ENCODE measurements around the gene INPP5J. TPM values are rescaled to one million over a fixed set of nuclear protein-coding genes. Genes with fewer than 3 reads are reported as not detected.

Gene INPP5J
- total RNA-seq, 1 experiment from 2014 or later = 14.4 TPM

GRCh38 chr22:31148488-31148887, 25.7 kb downstream of the INPP5J start:
- no peak overlapping the region for H3K27ac ChIP-seq (ENCODE audit: low read length)

DNA sequence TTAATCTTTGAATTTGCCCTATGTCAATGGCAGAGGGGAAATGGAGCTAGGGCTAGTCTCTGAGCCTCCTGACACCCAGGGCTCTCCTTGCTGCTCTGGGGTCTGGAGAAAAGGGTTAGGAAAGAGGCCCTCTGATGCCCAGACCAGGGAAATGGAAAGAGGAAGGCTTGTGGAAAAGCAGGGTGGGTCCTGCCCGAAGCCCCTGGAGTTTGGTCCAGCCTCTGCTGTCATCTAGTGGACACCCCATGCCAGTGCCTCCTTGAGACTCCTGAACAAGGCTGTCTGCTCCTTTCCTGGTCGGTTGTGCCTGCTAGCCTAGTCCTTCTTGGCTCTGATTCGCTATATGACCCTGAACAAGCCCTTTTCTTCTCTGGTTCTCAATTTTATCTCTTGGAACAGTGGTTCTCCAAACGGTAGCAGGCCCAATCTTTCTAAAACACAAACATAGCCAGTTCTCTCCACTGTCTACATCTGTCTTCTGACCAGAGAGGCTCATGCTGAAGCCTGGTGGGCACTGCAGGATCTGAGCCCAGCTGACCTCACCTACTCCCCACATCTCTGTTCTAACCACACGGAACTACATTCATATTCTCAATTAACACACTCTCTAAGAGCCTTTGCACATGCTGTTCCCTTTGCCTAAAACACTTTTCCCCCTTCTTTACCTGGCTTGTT, 26.3 kb downstream of the INPP5J start:
- Histone ChIP-seq H3K36me3 (ENCODE audit: insufficient read depth, low read length) (no peaks in the 10 kb centered on the region), H3K9me3 (ENCODE audit: low read length) (no peaks in the 10 kb centered on the region), H4K20me1 (ENCODE audit: insufficient read depth, low read depth, low read length) (no peaks in the 10 kb centered on the region), H3K27me3 (ENCODE audit: low read length) (no peaks in the 10 kb centered on the region), H3K9me2 (replicated peaks; ENCODE audit: insufficient read depth, low read length) (no peaks in the 10 kb centered on the region), H3K4me2 (ENCODE audit: low read depth, low read length, poor library complexity, severe bottlenecking) (no peak overlapping the region), H3K79me2 (ENCODE audit: low read length) (no peaks in the 10 kb centered on the region), H3K9ac (ENCODE audit: low read length) (no peak overlapping the region), H3K27ac (ENCODE audit: low read length) (no peak overlapping the region), H2AFZ (ENCODE audit: low read length) (peak overlapping the region; percentile 43; the same call in 1 of the 2 replicates), H3K4me1 (ENCODE audit: low read length) (no peaks in the 10 kb centered on the region), H3K4me3 (ENCODE audit: low read length) (no peak overlapping the region)
- peak; percentile 83 for DNase-seq

More at GRCh38 chr22:31148488-31148887, 25.7 kb downstream of the INPP5J start:
- H3K4me1 ChIP-seq (ENCODE audit: low read length) = no peaks in the 10 kb centered on the region
- H3K9me2 ChIP-seq (replicated peaks; ENCODE audit: insufficient read depth, low read length) = no peaks in the 10 kb centered on the region
- no peak overlapping the region for H3K4me2 ChIP-seq (ENCODE audit: low read depth, low read length, poor library complexity, severe bottlenecking)
- no peak overlapping the region for H3K9ac ChIP-seq (ENCODE audit: low read length)
- H3K36me3 ChIP-seq (ENCODE audit: insufficient read depth, low read length) = no peaks in the 10 kb centered on the region
- no peaks in the 10 kb centered on the region for H4K20me1 ChIP-seq (ENCODE audit: insufficient read depth, low read depth, low read length)
- H3K27me3 ChIP-seq (ENCODE audit: low read length) = no peaks in the 10 kb centered on the region
- peak overlapping the region; percentile 43; the same call in 1 of the 2 replicates for H2AFZ ChIP-seq (ENCODE audit: low read length)
- H3K9me3 ChIP-seq (ENCODE audit: low read length) = no peaks in the 10 kb centered on the region
- DNase-seq = no peak
- H3K4me3 ChIP-seq (ENCODE audit: low read length) = no peak overlapping the region
- no peaks in the 10 kb centered on the region for H3K79me2 ChIP-seq (ENCODE audit: low read length)

- Histone ChIP-seq H3K9ac (ENCODE audit: low read length) (no peak overlapping the region), H3K4me3 (ENCODE audit: low read length) (no peak overlapping the region), H3K27ac (ENCODE audit: low read length) (no peak overlapping the region), H3K9me2 (replicated peaks; ENCODE audit: insufficient read depth, low read length) (no peaks in the 10 kb centered on the region), H3K36me3 (ENCODE audit: insufficient read depth, low read length) (no peaks in the 10 kb centered on the region), H2AFZ (ENCODE audit: low read length) (no peak overlapping the region), H3K4me1 (ENCODE audit: low read length) (no peaks in the 10 kb centered on the region), H4K20me1 (ENCODE audit: insufficient read depth, low read depth, low read length) (no peaks in the 10 kb centered on the region), H3K9me3 (ENCODE audit: low read length) (no peaks in the 10 kb centered on the region), H3K4me2 (ENCODE audit: low read depth, low read length, poor library complexity, severe bottlenecking) (no peak overlapping the region), H3K79me2 (ENCODE audit: low read length) (no peaks in the 10 kb centered on the region), H3K27me3 (ENCODE audit: low read length) (no peaks in the 10 kb centered on the region)
- no peak for DNase-seq
These were observed 27.8 kb downstream of the INPP5J start for GRCh38 chr22:31150615-31151014.

GRCh38 chr22:31151872-31152271, 29.1 kb downstream of the INPP5J start:
- Histone ChIP-seq H3K4me2 (ENCODE audit: low read depth, low read length, poor library complexity, severe bottlenecking) (no peak overlapping the region), H3K4me1 (ENCODE audit: low read length) (no peaks in the 10 kb centered on the region), H3K9ac (ENCODE audit: low read length) (no peak overlapping the region), H3K4me3 (ENCODE audit: low read length) (no peak overlapping the region), H4K20me1 (ENCODE audit: insufficient read depth, low read depth, low read length) (no peaks in the 10 kb centered on the region), H3K79me2 (ENCODE audit: low read length) (no peaks in the 10 kb centered on the region), H3K27ac (ENCODE audit: low read length) (no peak overlapping the region), H2AFZ (ENCODE audit: low read length) (no peak overlapping the region), H3K9me2 (replicated peaks; ENCODE audit: insufficient read depth, low read length) (no peaks in the 10 kb centered on the region), H3K27me3 (ENCODE audit: low read length) (no peaks in the 10 kb centered on the region), H3K9me3 (ENCODE audit: low read length) (no peaks in the 10 kb centered on the region), H3K36me3 (ENCODE audit: insufficient read depth, low read length) (no peaks in the 10 kb centered on the region)
- DNase-seq = no peak

- H3K79me2 ChIP-seq (ENCODE audit: low read length) = no peaks in the 10 kb centered on the region
- no peaks in the 10 kb centered on the region for H4K20me1 ChIP-seq (ENCODE audit: insufficient read depth, low read depth, low read length)
- H3K9ac ChIP-seq (ENCODE audit: low read length) = no peak overlapping the region
- no peaks in the 10 kb centered on the region for H3K4me1 ChIP-seq (ENCODE audit: low read length)
- no peaks in the 10 kb centered on the region for H3K9me3 ChIP-seq (ENCODE audit: low read length)
- H3K4me2 ChIP-seq (ENCODE audit: low read depth, low read length, poor library complexity, severe bottlenecking) = no peak overlapping the region
- H3K27me3 ChIP-seq (ENCODE audit: low read length) = no peaks in the 10 kb centered on the region
- no peak for DNase-seq
- H3K4me3 ChIP-seq (ENCODE audit: low read length) = no peak overlapping the region
- no peaks in the 10 kb centered on the region for H3K36me3 ChIP-seq (ENCODE audit: insufficient read depth, low read length)
- H3K9me2 ChIP-seq (replicated peaks; ENCODE audit: insufficient read depth, low read length) = no peaks in the 10 kb centered on the region
- H2AFZ ChIP-seq (ENCODE audit: low read length) = no peak overlapping the region
- no peak overlapping the region for H3K27ac ChIP-seq (ENCODE audit: low read length)
These were observed 30.6 kb downstream of the INPP5J start for GRCh38 chr22:31153357-31153756.

DNA sequence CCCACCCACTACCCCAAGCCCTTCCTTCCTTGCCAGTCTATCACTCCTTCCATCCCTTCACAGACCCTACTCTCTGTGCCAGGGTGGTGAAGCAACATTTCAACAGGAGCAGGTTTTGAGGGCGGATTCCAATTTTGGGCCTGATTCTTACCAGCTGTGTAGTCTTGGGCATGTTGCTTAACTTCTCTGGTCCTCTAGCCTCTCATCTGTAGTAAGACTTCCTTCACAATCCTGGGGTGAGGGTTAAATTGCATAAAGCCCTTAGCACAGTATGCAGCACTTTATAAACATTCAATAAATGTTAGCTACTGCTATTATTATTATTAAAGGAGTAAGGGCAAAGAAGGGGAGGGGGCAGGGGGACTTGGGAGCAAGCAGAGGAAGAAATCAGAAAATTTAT, 32.2 kb downstream of the INPP5J start:
- H3K4me3 ChIP-seq (ENCODE audit: low read length) = no peak overlapping the region
- H3K9me2 ChIP-seq (replicated peaks; ENCODE audit: insufficient read depth, low read length) = no peaks in the 10 kb centered on the region
- no peaks in the 10 kb centered on the region for H3K27me3 ChIP-seq (ENCODE audit: low read length)
- H2AFZ ChIP-seq (ENCODE audit: low read length) = no peak overlapping the region
- no peaks in the 10 kb centered on the region for H4K20me1 ChIP-seq (ENCODE audit: insufficient read depth, low read depth, low read length)
- no peaks in the 10 kb centered on the region for H3K36me3 ChIP-seq (ENCODE audit: insufficient read depth, low read length)
- no peak overlapping the region for H3K4me2 ChIP-seq (ENCODE audit: low read depth, low read length, poor library complexity, severe bottlenecking)
- H3K9ac ChIP-seq (ENCODE audit: low read length) = no peak overlapping the region
- H3K9me3 ChIP-seq (ENCODE audit: low read length) = no peaks in the 10 kb centered on the region
- H3K4me1 ChIP-seq (ENCODE audit: low read length) = peaks cover 6% of the 10 kb centered on the region
- no peak overlapping the region for H3K27ac ChIP-seq (ENCODE audit: low read length)
- no peaks in the 10 kb centered on the region for H3K79me2 ChIP-seq (ENCODE audit: low read length)
- DNase-seq = no peak

GRCh38 chr22:31155422-31155821, 32.7 kb downstream of the INPP5J start:
- no peaks in the 10 kb centered on the region for H3K9me2 ChIP-seq (replicated peaks; ENCODE audit: insufficient read depth, low read length)
- H3K27ac ChIP-seq (ENCODE audit: low read length) = no peak overlapping the region
- no peak for DNase-seq
- H3K79me2 ChIP-seq (ENCODE audit: low read length) = peaks cover 3% of the 10 kb centered on the region
- H3K9me3 ChIP-seq (ENCODE audit: low read length) = no peaks in the 10 kb centered on the region
- no peaks in the 10 kb centered on the region for H3K27me3 ChIP-seq (ENCODE audit: low read length)
- no peak overlapping the region for H3K4me3 ChIP-seq (ENCODE audit: low read length)
- H2AFZ ChIP-seq (ENCODE audit: low read length) = no peak overlapping the region
- no peaks in the 10 kb centered on the region for H3K36me3 ChIP-seq (ENCODE audit: insufficient read depth, low read length)
- H3K9ac ChIP-seq (ENCODE audit: low read length) = no peak overlapping the region
- peaks cover 6% of the 10 kb centered on the region for H3K4me1 ChIP-seq (ENCODE audit: low read length)
- H4K20me1 ChIP-seq (ENCODE audit: insufficient read depth, low read depth, low read length) = no peaks in the 10 kb centered on the region; the same call in 1 of the 2 replicates
- no peak overlapping the region for H3K4me2 ChIP-seq (ENCODE audit: low read depth, low read length, poor library complexity, severe bottlenecking)

- H3K36me3 ChIP-seq (ENCODE audit: insufficient read depth, low read length) = no peaks in the 10 kb centered on the region
- peak overlapping the region; percentile 89 for H3K9ac ChIP-seq (ENCODE audit: low read length)
- DNase-seq = peak; percentile 60
- H3K79me2 ChIP-seq (ENCODE audit: low read length) = peaks cover 41% of the 10 kb centered on the region
- H4K20me1 ChIP-seq (ENCODE audit: insufficient read depth, low read depth, low read length) = no peaks in the 10 kb centered on the region; the same call in 1 of the 2 replicates
- no peaks in the 10 kb centered on the region for H3K9me2 ChIP-seq (replicated peaks; ENCODE audit: insufficient read depth, low read length)
- H2AFZ ChIP-seq (ENCODE audit: low read length) = peak overlapping the region; percentile 82; the same call in 1 of the 2 replicates
- H3K27me3 ChIP-seq (ENCODE audit: low read length) = no peaks in the 10 kb centered on the region
- H3K9me3 ChIP-seq (ENCODE audit: low read length) = no peaks in the 10 kb centered on the region
- peak overlapping the region; percentile 90 for H3K4me3 ChIP-seq (ENCODE audit: low read length)
- peak overlapping the region; percentile 4; the same call in 1 of the 2 replicates for H3K27ac ChIP-seq (ENCODE audit: low read length)
- H3K4me2 ChIP-seq (ENCODE audit: low read depth, low read length, poor library complexity, severe bottlenecking) = peak overlapping the region; percentile 80
- peaks cover 44% of the 10 kb centered on the region for H3K4me1 ChIP-seq (ENCODE audit: low read length)
These were observed 37.7 kb downstream of the INPP5J start for GRCh38 chr22:31160328-31160978.
